ENCODE measurements around the gene FCHSD2.
A peak's percentile ranks its signal among the peaks of the same experiment; 100 is the strongest.
"Not testable (repeated sequence)": the region's sequence is repeated elsewhere in the genome, so short reads cannot be mapped to it uniquely, and the experiment has no call there.

FCHSD2 gene

DNA sequence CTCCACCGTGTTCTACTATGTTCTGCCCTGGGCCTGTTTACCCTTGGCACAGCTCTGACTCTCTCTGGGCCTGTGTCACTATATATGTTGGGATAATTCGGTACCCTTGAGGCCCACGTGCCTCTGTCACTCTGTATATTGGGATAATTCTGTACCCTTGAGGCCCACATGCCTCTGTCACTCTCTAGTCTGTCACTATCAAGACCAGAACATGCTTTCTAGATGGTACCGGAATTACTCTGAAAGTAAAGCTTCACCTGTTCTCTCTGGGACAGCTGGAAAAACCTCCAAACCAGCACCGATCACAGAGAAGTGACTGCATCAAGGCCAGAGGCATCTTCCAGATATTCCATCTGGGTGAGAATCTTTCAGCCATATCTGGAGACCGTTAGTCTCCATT lies 9.3 kb upstream of the FCHSD2 start:
- no peak for DNase-seq

DNA sequence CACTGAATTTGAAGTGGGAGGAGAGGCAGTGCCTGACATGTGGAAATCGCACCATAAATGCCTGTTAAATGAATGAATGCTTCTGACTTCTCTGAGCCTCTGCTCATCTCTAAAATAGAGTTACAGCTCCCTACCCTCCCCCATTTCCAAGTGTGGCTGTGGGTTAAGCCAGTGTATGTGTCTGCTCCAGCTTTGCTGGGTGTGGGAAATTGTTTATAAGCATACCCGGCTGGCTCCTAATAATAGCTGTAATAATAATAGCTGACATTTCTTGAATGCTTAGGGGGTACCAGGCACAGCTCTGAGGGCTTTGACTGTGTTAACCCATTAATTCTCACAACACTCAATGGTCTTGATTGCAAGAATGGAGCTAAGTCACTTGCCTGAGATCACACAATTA lies 7.0 kb upstream of the FCHSD2 start:
- no peak for DNase-seq

DNA sequence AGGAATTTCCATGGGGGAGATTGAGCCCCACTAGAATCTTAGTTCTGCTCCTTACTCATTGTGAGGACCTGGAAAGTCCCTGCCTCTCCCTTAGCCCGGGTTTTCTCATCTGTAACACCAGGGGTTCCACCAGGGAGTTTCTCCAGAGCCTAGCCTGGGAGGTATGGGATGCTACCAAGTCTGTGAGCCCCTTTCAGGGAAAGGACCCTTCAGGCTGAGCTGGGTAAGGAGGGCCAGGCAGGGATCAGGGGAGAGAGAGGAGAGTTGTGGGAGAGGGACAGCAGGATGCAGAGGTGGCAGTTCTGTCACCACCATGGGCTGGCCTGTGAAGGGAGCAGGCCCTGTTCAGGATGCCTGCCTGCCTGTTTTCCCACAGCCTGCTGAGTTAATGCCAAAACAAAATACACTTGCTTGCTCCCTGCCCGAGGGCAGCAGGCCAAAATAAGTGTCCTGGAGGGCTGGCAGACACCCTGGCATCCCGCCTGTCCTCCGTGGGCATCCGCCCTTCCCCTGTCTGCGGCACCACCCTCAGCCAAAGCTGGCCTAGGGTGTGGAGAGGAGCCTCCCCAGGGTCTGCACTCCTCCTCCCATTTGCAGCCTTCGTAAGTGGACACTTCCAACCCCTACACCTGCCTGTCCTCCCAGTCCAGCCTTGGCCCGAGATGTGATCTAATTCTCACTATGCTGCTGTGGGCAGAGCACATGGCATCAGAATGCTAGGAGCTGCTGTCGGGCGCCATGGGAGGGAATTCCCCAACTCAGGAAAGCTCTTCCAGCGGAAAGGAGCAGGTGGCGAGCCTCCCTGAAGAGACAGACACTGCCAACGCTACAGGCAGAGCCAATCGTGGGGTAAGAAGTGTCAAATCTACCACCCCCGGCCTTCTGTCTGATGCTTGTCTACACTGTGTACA lies 5.9 kb upstream of the FCHSD2 start:
- peak; percentile 40 to 64 (median 62) for DNase-seq

DNA sequence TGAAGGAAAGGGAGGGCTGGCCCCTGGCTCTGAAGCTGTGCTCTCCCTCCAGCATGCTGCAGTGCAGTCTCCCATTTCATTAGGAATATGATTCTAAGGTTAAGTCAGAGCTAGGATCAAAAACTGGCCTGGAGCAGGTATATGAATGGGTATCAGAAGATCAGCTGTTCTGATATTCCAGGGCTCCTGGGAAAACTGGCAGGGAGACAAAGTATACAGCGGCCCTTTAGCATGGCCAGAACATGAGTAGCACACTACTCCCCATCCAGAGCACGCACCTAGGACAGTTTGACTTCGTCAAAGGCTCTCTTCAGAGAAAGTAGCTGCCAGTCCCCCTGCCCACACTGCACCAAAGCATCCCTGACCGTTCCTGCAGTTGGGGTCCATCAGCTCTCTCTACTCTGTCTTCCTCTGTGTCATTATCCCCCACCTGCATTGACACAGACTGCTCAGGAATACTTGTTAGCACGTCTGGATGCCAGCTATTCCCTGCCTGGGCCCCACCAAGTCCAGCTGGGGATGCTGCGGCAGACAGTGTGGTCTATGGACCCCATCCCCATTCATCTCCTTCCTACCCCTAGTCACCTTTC lies 4.0 kb upstream of the FCHSD2 start:
- DNase-seq, result no peak

DNA sequence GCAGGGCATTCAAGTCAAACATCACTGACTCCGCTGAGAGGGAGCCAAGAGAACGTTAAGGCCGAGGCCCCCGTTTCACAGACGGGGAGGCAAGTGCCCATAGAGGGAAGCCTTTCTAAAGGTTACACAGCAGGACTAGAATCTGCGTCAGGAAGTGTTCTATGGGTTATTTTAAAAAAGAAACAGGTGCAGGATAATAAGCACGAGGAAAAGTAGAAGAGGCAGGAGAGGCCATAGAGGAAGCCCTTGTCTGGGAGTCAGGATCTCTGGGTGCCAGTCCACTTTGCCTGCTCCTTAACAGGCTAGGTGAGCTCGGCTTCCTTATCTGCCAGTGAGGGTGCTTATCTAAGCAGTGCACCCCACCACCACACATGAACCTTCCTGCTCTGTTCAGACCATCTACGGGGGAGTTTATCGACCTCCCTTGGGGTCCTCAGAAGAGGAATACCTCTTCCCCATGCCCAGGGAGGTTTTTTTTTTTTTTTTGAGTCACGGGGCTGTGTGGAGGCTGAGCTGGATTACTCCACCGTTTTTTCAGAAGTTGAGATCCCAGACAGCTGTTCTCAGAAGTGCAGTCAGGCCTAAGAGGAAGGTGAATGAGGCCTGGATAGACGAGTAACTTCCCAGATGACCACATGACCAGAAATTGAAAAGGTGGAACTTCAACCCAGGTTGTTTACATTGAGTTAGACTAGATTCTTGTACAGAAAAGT lies 1.2 kb upstream of the FCHSD2 start:
- peak; percentile 62 to 82 (median 81) for DNase-seq

DNA sequence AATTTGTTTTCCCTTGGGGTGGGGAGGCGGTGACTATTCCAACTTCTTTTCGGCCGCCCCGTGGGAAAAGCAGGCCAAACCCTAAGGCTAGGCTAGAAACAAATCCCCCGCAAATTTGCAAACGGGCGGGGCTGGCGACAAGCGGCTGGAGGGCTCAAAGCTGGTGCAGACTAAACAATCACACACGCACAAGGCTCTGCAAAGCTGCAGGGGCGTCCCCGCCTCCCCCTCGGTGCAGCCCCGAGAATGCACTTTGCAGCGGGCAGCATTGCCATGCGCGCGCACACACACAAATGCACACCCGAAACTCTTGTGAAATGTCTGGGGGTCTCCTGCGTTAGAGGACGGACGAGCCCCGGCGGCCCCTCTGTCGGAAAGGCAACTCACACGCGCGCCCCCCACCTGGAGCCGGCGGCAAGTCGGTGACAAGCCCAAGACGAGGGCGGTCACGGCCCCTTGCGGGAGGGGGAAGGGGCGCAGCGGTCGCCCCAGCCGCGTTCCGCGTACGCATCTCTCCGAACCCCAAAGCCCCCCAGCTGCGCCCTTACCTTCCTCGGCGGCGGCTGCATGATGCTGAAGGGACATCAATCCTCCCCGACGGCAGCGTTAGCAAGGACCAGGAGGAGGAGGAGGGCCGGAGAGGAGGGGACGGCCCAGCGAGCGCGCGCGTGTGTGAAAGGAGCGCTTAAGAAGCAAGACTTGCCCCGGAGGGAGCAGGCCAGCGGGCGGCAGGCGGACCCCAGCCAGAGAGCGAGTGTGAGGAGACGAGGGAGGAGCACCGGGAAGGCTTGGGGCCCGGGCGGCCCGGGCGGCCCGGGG lies 600 bp downstream of the FCHSD2 start:
- peak; percentile 67 to 87 (median 74) for DNase-seq

DNA sequence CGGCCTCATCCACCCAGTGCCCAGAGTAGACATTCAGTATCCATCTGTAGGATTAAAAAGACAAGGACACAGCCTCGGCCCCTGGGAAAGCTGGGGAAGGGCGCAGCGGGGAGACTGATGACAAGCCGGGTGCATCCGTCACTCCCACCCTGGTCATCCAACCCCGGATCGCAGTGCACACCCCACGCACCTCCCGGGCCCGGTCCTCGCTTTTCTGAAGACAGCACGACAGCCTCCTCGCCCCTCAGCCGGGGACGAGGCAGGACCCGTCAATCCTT lies 1.1 kb downstream of the FCHSD2 start:
- peak; percentile 38 to 67 (median 42) for DNase-seq

DNA sequence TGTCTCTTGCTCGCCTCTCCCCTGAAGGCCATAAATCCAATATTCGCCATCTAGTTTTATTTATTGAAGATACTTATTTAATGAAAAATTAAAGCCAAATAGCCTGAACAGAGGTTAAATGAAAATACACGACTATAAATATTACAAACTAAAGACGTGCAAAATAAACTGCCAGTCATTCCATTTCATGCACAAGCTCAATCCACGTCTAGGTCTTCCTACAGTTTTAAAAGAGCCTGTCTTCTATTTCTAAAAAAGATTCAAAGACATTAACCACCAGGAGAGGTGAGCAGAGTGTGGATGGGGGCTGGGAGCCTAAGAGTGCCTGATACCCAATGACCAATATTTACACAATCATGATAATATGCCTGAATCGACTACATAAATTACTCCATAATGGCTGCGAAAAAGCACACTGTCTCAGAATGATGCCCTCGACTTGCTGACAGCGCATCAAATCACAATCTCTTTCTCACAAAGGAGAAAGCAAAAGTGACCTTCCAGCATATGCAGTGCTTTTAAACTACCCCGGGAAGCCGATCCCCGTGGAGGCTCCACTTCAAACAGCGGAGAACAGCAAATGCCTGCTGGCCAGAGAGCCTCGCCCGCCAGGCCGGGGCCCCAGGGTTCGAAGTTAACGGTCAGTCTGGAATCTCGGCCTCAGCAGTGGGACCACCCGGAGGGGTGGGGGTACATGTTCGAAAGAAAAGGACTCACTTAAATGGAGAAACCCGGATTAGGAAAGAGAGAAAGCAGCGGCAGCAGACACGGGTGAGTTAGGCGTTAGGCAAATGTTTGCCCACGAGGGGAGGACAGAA lies 1.7 kb downstream of the FCHSD2 start:
- peak; percentile 6 to 49 (median 41) for DNase-seq

DNA sequence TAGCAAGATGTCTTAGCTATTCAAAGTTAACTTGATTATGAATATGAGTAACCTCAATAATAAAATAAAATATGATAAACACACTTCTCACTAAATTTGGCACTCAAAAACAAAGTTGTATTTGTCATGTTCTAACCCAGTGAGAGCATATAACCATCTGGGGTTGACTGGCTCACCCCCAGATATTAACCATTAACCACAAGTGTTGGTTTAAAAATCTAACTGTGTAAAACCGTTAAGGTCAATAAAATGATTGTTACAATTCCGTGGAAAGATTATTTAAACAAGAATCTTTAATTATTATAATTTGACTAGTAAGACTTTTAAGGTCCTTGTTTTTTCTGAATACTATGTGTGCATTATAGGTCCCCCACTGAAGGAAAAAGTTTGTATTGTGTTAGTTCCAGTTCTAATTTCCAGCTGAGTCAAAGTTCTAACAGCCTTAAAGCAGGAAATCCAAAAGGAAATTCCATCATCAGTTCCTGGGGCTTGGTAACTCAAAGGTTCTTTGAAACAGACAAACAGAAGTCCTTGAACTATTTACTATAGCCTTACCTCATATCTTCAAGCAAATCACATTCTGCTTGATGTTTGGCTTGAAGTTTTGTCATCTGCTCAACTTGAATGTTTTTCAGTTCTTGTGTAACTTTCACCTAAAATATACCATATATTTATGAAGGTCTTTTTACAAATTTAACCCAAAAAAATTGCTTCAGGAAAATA lies 2.5 kb downstream of the FCHSD2 start:
- DNase-seq, result peak in 2 of 4 experiments; percentile 37 to 45

DNA sequence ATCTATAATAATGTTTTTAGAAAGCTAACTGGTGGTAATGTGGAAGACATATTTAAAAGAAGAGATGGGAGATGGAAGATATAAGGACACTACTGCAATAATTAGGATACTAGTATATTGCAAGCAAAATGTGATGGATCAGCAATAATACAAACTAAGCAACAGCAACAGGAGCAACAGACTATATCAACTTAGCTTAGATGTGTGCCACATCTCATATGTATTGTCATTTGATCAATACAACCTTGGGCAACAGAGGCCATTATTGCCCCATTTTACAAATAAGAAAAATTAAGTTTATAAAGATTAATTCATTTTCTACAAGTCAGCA lies 4.2 kb downstream of the FCHSD2 start:
- no peak for DNase-seq

DNA sequence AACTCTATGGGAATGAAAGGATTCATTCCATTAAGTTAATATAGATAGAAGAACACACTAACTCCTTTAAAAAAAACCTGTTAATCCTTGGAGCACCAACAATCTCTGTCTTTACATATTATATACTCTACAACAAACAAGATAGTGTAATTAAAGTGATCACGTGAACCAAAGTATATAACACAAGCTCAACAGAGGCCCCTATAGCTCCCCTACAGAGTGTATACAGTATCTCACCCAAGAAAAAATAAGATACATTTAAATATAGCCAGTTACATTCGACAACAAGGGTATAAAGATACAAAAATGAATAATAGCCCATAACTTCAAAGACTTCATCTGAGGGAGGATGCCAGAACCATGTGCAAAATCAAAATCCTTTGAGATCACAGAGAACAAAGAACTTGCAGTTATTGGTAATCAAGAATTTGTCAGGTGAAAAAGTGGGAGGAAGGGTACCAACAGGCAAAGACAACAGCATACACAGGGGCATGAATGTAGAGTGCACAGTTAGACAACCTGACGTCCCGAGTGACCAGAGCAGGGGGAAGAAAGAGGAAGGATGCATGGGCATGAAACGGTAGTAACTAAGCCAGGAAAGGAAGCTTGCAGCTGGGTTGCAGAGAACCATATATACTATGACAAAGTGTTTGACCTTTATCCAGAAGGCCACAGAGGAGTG lies 4.7 kb downstream of the FCHSD2 start:
- DNase-seq, result peak; percentile 37 to 69 (median 60)

DNA sequence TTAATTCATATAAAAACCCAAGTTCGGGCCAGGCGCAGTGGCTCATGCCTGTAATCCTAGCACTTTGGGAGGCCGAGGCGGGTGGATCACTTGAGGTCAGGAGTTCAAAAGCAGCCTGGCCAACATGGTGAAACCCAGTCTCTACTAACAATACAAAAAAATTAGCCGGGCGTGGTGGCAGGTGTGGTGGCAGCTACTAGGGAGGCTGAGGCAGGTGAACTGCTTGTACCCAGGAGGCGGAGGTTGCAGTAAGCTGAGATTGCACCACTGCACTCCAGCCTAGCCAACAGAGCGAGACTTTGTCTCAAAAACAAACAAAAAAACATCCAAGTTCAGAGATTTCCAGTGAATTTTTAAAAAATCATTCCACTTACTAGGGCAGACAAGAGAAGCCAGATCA lies 5.4 kb downstream of the FCHSD2 start:
- not testable (repeated sequence) for DNase-seq

DNA sequence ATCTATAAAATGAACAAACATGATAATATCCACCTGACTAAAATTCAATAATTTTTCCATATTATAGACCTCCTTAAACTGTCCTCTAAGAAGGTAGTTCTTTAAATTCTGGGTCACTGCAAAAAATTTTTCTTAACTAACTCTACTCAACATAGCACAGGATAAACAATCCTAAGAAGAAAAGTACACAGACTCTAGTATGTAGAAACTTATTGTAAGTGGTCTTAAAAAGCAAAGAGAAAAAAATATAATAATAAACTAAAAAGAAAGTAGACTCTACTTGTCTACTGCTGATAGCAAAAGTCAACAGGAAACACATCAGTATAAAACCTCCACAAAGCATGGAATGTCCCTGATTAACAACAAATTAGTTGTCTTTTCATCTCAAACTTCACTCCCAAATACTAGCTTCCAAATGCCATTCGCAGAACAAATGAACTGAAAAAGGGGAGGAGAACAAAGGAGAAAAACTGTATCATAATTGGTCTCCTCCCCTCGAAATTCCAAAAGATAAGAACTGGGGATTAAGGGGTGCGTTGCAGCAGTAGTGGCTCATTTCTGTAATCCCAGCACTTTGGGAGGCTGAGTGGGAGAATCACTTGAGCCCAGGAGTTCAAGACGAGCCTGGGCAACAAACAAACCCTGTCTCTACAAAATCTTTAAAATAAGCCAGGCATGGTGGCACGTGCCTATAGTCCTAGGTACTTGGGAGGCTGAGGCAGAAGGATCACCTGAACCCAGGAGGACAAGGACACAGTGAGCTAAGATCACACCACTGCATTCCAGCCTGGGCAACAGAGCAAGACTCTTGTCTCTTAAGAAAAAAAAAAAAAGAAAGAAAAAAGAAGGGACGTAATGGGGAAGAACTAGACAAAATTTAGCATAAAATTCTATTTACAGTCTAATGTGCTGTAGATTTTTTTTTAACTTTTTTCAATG lies 6.5 kb downstream of the FCHSD2 start:
- DNase-seq, result no peak

DNA sequence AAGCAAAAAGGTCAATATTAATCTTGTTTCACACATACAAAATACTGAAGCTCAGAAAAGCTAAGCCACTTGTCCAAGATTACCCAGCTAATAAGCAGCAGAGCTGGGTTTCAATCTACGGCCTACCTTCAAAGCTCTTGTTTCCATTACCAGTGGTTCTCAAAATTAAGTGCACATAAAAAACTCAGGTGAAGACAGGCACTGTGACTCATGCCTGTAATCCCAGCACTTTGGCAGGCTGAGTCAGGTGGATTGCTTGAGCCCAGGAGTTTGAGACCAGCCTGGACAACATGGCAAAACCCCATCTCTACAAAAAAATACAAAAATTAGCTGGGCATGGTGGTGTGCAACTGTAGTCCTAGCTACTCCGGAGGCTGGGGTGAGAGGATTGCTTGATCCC lies 9.8 kb downstream of the FCHSD2 start:
- DNase-seq, result not testable (repeated sequence)

DNA sequence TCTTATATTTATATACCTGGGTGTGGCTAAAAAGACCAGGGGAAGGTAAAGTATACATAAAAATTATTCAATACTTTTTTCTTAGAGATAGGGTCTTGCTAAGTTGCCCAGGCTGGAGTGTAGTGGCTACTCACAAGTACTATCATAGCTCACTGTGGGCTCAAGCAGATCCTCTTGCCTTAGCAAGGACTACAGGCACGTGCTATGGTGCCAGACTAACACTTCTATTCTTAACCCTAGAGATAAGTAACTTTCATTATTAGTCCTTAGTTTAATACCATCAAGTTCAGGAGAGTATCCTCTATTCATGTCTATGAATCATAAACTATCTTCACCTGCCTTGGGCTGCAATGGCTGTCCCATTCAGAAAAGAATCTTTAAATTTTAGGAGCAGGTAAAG lies 11.9 kb downstream of the FCHSD2 start:
- no peak for DNase-seq

DNA sequence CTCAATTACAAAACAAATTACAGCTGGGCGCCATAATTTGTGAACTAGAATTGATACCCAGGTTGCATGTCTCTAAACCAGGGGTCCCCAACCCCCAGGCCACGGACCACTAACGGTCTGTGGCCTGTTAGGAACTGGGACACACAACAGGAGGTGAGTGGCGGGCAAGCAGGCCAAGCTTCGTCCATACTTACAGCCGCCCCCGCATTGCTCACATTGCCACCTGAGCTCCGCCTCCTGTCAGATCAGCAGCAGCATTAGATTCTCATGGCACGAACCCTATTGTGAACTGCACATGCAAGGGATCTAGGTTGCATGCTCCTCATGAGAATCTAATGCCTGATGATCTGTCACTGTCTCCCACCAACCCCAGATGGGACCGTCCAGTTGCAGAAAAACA lies 12.9 kb downstream of the FCHSD2 start:
- no peak for DNase-seq

DNA sequence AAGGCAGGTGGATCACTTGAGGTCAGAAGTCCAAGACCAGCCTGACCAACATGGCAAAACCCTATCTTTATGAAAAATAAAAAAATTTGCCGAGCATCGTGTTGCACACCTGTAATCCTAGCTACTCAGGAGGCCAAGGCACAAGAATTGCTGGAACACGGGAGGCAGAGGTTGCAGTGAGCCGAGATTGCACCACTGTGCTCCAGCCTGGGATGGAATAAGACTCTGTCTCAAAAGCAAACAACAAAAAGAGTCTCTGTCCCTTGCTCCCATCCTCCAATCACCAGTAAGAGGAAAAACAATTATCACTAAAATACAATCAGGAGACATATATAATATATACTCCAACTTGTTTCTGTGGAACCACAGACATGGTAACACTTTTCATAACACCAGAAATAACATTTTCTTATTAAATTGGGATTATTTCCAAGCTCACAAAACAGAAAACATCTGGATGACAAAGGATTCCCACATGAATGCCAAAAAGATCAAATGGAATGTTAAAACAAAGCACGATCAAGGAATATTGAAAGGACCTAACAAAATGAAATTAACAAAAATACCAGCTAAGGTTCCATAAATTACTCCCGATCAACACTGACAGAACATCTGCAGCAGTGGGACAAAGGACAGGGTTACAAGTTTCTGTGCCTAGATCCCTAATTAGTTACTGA lies 15.2 kb downstream of the FCHSD2 start:
- no peak for DNase-seq

DNA sequence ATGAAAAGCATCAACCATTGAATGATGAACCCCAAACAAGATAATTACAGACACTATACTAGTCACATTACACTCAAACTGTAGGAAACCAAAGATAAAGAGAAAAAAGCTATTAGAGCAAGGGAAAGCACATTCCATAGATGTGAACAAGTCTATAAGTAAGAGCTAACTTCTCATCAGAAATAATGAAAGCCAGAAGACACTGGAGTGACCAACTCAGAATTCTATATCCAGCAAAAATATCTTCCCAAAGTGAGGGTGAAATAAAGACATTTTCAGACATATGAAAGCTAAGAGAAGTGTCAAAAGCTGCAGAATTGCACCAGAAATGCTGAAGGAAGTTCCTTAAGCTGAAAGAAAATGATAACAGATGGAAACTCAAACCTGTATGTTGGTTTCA lies 17.3 kb downstream of the FCHSD2 start:
- no peak for DNase-seq

DNA sequence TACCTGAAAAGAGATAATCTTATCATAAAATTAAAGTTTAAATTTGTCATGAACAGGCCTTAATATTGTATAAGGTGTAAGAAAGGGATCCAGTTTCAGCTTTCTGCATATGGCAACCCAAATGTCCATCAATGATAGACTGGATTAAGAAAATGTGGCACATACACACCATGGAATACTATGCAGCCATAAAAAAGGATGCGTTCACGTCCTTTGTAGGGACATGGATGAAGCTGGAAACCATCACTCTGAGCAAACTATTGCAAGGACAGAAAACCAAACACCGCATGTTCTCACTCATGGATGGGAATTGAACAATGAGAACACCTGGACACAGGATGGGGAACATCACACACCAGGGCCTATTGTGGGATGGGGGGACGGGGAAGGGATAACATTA lies 18.2 kb downstream of the FCHSD2 start:
- DNase-seq, result not testable (repeated sequence)

Measured in suppressor macrophage (primary cell).